WTC11 (cell line): ENCODE measurements around the gene CPNE5.

Source experiments
- ATF1 ChIP-seq: sonication (generic); formaldehyde crosslinking; IDR thresholded peaks from 2 replicates; pipeline ENCODE4 v1.8.1; 2023; ENCODE audit warnings: mild to moderate bottlenecking, moderate library complexity, missing genetic modification reagents
- ELF4 ChIP-seq: sonication (generic); formaldehyde crosslinking; IDR thresholded peaks from 2 replicates; pipeline ENCODE4 v1.8.1; 2022; ENCODE audit warnings: low read depth, mild to moderate bottlenecking, moderate library complexity, missing genetic modification reagents
- IRF2 ChIP-seq: sonication (generic); formaldehyde crosslinking; IDR thresholded peaks from 2 replicates; pipeline ENCODE4 v1.8.0; 2022; ENCODE audit warnings: low read depth, missing genetic modification reagents, borderline replicate concordance
- JUN ChIP-seq: sonication (generic); formaldehyde crosslinking; IDR thresholded peaks from 2 replicates; pipeline ENCODE4 v1.8.0; 2023; ENCODE audit warnings: mild to moderate bottlenecking, missing genetic modification reagents
- ZNF138 ChIP-seq: sonication (generic); formaldehyde crosslinking; conservative IDR thresholded peaks from 2 replicates; pipeline ENCODE4 v1.8.1; 2022; ENCODE audit warnings: mild to moderate bottlenecking, moderate library complexity, missing genetic modification reagents
- ZNF317 ChIP-seq: sonication (generic); formaldehyde crosslinking; IDR thresholded peaks from 2 replicates; pipeline ENCODE4 v1.8.1; 2023; ENCODE audit warnings: low read depth, mild to moderate bottlenecking, moderate library complexity, missing genetic modification reagents, borderline replicate concordance
- TF ChIP-seq, protein P1 (sequence below): fragments of 200-600 bp; IDR thresholded peaks from 2 replicates; pipeline ENCODE4 v1.8.0; 2022; ENCODE audit warnings: antibody characterized with exemption
- TF ChIP-seq, protein P2 (sequence below): sonication (generic); formaldehyde crosslinking; IDR thresholded peaks from 2 replicates; pipeline ENCODE4 v1.8.1; 2023; ENCODE audit warnings: mild to moderate bottlenecking, missing genetic modification reagents
- TF ChIP-seq, protein P3 (sequence below): sonication (generic); formaldehyde crosslinking; IDR thresholded peaks from 2 replicates; pipeline ENCODE4 v1.8.0; 2022; ENCODE audit warnings: mild to moderate bottlenecking, missing genetic modification reagents
- TF ChIP-seq, protein P4 (sequence below): sonication (generic); formaldehyde crosslinking; IDR thresholded peaks from 2 replicates; pipeline ENCODE4 v1.8.0; 2023; ENCODE audit warnings: missing genetic modification reagents
- TF ChIP-seq, protein P5 (sequence below): sonication (generic); formaldehyde crosslinking; IDR thresholded peaks from 2 replicates; pipeline ENCODE4 v1.8.1; 2022; ENCODE audit warnings: low read depth, missing genetic modification reagents, borderline replicate concordance

DNA sequence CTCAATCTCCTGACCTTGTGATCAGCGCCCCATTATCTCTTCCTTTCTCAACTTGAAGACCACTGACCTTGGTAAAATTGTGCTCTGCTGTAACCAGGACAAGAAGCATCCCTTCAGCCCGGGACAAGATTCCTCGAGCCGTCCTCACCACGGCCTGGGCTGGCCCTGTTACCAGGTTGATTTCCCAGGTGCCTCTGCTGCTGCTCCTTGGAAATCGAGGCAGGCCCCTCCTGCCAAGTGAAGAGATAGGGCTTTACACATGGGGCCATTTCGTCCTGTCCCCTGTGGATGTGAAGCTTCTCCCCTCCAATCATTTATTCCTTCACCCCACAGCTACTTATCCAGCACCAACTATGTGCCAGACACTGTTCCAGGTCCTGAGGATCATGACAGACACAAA lies 120.1 kb downstream of the CPNE5 start:
- TF ChIP-seq, protein P1, sequence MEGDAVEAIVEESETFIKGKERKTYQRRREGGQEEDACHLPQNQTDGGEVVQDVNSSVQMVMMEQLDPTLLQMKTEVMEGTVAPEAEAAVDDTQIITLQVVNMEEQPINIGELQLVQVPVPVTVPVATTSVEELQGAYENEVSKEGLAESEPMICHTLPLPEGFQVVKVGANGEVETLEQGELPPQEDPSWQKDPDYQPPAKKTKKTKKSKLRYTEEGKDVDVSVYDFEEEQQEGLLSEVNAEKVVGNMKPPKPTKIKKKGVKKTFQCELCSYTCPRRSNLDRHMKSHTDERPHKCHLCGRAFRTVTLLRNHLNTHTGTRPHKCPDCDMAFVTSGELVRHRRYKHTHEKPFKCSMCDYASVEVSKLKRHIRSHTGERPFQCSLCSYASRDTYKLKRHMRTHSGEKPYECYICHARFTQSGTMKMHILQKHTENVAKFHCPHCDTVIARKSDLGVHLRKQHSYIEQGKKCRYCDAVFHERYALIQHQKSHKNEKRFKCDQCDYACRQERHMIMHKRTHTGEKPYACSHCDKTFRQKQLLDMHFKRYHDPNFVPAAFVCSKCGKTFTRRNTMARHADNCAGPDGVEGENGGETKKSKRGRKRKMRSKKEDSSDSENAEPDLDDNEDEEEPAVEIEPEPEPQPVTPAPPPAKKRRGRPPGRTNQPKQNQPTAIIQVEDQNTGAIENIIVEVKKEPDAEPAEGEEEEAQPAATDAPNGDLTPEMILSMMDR = 0 out of 2 replicates have a peak, but pooled peaks have one; percentile 11
- TF ChIP-seq ZNF138 (CRISPR knock-in tag) (no peak), ATF1 (no peak), IRF2 (no peak), JUN (CRISPR knock-in tag) (no peak), ZNF317 (CRISPR knock-in tag) (no peak), ELF4 (no peak)
- TF ChIP-seq, protein P2, sequence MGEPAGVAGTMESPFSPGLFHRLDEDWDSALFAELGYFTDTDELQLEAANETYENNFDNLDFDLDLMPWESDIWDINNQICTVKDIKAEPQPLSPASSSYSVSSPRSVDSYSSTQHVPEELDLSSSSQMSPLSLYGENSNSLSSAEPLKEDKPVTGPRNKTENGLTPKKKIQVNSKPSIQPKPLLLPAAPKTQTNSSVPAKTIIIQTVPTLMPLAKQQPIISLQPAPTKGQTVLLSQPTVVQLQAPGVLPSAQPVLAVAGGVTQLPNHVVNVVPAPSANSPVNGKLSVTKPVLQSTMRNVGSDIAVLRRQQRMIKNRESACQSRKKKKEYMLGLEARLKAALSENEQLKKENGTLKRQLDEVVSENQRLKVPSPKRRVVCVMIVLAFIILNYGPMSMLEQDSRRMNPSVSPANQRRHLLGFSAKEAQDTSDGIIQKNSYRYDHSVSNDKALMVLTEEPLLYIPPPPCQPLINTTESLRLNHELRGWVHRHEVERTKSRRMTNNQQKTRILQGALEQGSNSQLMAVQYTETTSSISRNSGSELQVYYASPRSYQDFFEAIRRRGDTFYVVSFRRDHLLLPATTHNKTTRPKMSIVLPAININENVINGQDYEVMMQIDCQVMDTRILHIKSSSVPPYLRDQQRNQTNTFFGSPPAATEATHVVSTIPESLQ (CRISPR knock-in tag) = no peak
- TF ChIP-seq, protein P3, sequence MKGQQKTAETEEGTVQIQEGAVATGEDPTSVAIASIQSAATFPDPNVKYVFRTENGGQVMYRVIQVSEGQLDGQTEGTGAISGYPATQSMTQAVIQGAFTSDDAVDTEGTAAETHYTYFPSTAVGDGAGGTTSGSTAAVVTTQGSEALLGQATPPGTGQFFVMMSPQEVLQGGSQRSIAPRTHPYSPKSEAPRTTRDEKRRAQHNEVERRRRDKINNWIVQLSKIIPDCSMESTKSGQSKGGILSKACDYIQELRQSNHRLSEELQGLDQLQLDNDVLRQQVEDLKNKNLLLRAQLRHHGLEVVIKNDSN (CRISPR knock-in tag) = no peak
- TF ChIP-seq, protein P4, sequence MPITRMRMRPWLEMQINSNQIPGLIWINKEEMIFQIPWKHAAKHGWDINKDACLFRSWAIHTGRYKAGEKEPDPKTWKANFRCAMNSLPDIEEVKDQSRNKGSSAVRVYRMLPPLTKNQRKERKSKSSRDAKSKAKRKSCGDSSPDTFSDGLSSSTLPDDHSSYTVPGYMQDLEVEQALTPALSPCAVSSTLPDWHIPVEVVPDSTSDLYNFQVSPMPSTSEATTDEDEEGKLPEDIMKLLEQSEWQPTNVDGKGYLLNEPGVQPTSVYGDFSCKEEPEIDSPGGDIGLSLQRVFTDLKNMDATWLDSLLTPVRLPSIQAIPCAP (CRISPR knock-in tag) = no peak
- TF ChIP-seq, protein P5, sequence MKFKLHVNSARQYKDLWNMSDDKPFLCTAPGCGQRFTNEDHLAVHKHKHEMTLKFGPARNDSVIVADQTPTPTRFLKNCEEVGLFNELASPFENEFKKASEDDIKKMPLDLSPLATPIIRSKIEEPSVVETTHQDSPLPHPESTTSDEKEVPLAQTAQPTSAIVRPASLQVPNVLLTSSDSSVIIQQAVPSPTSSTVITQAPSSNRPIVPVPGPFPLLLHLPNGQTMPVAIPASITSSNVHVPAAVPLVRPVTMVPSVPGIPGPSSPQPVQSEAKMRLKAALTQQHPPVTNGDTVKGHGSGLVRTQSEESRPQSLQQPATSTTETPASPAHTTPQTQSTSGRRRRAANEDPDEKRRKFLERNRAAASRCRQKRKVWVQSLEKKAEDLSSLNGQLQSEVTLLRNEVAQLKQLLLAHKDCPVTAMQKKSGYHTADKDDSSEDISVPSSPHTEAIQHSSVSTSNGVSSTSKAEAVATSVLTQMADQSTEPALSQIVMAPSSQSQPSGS (CRISPR knock-in tag) = no peak
